HS-27A (cell line): ENCODE results near the gene ZSCAN21.

Experiments
- DNase-seq: peaks from one replicate; pipeline ENCODE4 v3.0.0-alpha.2; 2012; ENCODE audit warnings: low read depth, missing footprints

The ZSCAN21 gene

DNA sequence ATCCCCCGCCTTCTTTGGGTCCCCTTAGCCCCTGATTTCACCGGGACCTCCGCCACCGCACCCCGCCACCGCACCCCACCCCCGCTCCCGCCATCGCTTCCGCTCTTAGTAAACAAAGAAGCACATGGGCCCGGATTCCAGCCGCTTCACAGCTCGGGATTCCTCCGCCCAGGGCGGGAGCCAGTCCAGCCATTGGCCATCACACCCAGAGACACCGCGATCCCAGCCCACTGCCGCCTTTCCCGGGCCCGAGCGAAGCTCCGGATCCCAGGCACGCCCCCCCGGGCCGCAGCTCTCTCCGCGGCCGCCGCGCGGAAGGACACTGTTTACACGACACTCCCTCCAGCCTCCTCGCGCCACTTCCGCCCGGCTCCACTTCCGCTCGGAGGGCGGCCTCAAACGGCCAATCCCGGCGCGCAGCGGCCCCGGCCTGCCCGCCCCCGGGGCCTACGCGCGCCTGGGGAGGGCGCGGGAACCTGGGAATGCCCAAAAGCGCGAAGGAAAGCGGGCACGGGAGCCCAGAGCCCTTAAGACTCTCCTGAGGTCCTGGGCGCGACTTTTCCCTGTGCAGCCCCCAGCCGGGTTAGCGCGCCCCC, 50.9 kb downstream of the ZSCAN21 start:
- DNase-seq: no peak

DNA sequence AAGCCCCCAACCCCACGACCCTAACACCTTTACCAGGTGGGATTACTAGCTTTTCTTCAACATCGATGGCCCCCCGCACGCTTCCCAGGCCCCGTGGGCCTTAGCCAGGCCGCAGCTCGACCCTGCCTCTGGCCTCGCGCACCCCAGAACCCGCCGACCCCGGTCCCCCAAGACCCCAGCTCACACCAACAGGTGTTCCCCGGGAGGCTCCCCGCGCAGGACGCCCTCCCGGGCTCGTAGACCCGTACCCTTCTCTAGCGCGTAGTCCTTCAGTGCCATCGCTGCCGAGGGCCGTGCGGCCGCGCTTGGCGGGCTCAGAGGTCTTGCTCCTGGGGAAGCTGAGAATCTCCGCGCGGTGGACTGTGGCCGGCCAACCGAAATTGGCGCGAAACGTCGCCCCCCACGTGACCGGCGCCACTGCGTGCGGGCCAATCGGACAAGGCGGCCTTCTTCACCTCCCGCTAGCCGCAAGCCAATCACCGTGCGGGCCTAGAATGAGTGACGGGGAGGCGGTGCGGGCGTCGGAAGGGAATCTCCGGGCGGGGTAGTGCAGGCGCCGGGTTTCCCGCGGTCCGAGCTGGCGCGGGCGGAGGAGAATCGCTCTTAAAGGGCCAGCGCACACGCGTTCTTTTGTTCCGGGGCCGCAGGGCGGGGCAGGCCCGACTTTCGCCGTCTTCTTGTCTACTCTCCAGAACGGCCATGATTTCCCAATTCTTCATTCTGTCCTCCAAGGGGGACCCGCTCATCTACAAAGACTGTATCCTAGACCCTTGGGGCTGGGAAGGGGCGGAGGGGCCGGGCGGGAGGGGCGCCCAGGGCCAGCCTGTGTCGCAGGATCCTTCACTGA, 51.7 kb downstream of the ZSCAN21 start, which contains the start of the genes AP4M1 and MCM7:
Gene AP4M1 (plus strand): TSS at position 628 of the 847 bp plus-strand sequence. CDS start 72 bp downstream, at position 700.
Gene MCM7 (minus strand): TSS at position 382 of the 847 bp plus-strand sequence. CDS start 103 bp downstream, at position 279.
- peak; percentile 77 for DNase-seq

DNA sequence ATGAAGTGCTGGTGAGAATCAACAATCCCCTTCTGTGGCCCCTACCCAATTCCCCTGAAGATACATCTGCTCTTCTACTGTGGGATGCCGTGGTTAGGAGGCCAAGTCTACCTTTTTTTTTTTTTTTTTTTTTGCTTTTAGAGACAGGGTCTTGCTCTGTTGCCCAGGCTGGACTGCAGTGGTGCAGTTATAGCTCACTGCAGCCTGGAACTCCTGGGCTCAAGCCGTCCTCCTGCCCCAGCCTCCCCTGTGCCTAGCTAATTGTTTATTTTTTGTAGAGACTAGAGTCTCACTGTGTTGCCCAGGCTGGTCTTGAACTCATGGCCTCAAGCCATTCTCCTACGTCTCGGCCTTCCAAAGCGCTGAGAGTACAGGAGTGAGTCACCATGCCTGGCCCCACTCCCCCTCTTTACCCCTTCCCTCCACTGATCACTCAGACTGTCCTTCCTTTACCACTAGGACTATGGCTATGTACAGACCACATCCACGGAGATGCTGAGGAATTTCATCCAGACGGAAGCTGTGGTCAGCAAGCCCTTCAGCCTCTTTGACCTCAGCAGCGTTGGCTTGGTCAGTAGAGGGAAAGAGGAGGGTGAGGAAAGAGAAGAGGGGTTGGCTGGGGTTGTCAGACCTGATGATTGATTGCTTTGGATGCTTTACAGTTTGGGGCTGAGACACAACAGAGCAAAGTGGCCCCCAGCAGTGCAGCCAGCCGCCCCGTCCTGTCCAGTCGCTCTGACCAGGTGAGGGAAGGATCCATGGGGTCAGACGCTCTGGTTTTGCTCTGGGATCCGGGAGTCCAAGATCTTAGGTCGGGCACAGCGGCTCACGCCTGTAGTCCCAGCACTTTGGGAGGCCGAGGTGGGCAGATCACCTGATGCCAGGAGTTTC, 53.6 kb downstream of the ZSCAN21 start:
- DNase-seq: peak; percentile 87

DNA sequence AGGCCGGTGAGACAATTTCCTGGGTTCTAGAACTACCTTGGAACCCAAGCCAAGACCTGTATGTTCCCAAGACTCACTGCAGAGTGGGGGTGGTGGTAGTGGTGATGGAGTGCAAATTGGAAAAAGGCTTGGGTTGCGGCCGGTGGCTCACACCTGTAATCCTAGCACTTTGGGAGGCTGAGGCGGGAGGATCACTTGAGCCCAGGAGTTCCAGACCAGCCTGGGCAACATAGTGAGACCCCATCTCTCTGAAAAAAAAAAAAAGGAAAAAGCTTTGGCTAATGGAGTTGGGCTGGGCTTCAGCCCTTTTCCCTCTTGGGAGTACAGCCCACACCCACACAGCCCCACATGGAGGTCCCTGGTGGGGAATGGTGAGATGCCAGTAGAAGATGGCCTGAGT, 56.0 kb downstream of the ZSCAN21 start:
- DNase-seq: no peak

DNA sequence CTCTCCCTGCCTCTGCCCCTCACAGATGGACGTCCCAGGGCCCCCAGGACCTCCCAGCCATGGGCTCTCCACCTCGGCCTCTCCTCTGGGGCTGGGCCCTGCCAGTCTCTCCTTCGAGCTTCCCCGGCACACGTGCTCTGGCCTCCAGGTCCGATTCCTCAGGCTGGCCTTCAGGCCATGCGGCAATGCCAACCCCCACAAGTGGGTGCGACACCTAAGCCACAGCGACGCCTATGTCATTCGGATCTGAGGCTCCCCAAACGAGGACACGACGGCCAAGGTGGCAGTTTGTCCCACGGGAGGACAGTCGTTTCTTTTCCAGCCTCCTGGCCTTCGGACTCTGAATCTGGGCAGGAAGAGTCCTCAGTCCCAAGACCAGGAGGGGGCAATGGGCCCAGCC, 57.1 kb downstream of the ZSCAN21 start:
- no peak for DNase-seq

DNA sequence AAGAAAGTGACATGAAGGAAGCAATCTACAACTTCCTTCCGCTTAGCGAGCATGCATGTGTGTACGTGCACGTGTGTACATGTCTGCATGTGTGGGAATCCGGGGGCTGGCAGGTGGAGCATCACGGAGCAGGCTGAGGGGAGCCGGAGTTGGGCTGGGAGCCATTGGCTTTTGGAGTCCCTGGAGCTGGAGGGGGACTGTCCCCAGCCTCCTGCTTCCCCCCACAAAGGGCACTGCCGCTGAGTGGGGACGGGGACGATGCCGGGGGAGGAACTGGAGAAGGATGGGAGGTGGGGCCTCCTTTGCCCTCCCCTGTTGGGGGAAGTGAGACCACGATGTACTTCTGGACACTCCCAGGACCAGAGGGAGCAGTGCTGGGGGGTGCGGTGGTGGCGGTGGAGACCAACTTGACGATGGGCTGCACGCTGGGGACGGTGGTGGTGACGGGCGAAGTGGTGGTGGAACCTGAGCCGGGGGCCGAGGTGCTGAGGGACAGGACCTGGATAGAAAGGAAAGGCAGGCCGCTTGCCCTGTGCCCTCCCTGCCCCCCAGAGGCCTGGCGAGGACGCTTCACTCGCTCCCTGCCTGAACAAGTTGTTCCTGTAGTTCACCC, 57.7 kb downstream of the ZSCAN21 start:
- DNase-seq: no peak

DNA sequence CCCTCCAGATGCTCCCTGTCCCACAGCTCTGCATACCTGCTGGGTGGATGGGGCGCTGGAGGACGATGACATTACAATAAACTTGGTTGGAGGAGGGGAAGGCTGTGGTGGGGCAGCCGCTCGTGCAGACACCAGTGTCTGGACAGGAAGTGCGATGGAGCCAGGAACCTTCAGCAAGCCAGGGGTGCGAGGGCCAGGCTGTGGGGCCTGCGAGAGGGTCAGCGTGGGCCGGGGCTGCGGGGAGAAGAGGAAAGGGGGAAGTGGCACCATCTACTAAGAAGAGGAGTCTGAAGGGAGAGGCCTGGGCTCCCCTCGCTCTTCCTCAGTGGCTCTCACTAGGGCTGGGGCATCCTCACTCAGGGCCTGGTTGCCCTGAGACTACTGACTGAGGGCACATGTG, 58.3 kb downstream of the ZSCAN21 start:
- DNase-seq: no peak

DNA sequence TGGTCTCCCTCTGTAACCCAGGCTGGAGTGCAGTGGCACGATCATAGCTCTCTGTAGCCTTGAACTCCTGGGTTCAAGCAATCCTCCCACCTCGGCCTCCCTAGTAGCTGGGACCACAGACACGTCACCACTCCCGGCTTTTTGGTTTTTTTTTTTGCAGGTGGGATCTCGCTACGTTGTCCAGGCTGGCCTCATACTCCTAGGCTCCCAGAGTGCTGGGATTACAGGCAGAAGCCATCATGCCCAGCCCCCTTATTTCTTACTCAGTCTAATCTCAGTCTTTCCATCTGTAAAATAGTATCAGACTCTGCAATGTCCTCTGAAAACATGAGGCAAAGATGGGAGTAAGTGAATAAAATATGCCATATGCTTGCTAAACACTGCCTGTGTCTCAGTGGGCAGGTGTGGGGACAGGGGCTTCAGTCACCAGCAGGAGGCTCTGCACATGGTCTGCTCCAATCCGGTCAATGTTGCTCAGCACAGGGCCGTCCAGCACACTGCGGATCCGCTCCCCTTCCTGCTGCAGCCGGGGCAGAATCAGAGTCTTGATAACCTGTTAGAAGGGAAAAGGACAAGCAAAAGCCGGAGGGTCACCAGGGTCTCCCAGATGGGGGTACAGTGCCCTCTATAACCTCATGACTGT, 60.1 kb downstream of the ZSCAN21 start:
- no peak for DNase-seq

DNA sequence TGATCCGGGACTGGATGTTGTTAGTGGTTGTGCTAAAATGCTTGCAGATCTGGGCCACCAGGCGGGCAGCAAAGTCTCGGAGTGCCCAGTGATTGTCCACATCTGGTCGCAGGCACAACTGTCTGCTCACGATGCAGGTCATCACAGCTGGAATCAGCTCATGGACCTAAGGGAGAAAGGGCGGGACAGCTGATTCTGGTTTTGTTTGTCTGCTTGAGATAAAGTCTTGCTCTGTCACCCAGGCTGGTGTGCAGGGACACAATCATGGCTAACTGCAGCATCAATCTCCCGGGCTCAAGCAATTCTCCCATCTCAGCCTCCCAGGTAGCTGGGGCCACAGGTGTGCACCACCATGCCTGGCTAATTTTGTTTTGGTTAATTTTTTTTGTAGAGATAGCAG, 61.6 kb downstream of the ZSCAN21 start:
- DNase-seq: no peak

DNA sequence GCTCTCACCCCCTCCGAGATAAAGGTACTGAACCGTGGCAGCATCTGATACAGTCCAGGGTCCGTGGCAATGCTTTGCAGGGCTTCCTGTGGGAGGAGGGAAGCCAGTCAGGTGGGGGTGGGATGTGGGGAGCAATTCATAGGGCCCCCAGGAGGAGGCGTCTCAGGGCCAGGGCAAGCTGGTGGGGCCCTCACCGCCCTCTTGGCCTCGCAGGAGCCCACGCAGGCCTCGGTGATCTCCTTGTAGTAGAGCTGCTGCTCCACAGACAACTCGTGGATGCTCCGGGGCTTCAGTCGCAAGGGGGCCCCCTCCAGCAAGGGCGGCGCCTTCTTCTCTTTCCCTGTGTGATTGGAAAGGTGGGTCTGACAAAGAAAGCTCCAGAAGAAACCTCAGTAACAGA, 62.3 kb downstream of the ZSCAN21 start:
- no peak for DNase-seq
